Adrenal gland (tissue), 5 donors: Measurements from ENCODE around the gene PPP1R12C.

Experiments
- CTCF ChIP-seq, 6 experiments: fragments of 450-650 bp in 4 of 6; fragments of 200-600 bp in 2 of 6; sonication (generic) in 1 of 6; IDR thresholded peaks; 1 replicate in 5 of 6; 2 replicates in 1 of 6; pipeline versions ENCODE4 v1.5.1 to v1.8.0; 2016 to 2021; ENCODE audit warnings: antibody characterized with exemption in 6 of 6, mild to moderate bottlenecking in 2 of 6, moderate library complexity in 1 of 6
- POLR2A ChIP-seq, 2 donors: fragments of 450-650 bp; IDR thresholded peaks; one replicate each; pipeline ENCODE4 v1.6.1; 2017; ENCODE audit warnings: antibody characterized with exemption in 2 of 2, mild to moderate bottlenecking in 2 of 2, moderate library complexity in 1 of 2
- donor health status: DM: no; HTN: no; CAD: no.

DNA sequence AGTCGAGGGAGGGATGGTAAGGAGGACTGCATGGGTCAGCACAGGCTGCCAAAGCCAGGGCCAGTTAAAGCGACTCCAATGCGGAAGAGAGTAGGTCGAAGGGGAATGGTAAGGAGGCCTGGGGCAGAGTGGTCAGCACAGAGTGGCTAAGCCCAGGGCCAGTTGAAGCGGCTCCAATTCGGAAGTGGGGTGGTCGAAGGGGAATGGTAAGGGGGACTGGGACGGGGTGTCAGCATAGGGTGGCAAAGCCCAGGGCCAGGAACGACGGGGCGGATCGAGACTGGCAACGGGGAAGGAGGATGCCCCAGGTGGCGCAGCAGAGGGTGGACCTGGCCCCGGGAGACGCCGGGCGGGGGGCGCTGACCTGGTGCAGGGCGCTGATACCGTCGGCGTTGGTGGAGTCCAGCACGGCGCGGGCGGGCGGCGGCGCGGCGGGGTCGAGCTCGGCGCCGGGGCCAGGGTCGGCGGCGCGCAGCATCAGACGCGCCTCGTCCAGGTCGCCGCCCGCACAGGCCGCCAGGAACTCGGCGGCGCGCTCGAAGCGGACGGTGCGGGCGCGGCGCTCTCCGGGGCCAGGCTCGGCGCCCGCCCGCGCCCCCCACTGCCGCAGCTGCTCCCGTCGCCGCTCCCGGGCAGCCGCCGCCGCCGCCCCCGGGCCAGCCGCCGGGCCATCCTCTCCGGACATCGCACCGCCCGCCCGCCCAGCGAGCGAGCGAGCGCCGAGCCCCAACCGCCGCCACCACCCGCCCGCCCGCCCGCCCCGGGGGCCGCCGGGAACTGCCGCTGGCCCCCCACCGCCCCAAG lies at the start of gene PPP1R12C:
- TF ChIP-seq CTCF (IDR thresholded peaks at IDR 0.05) (no peak), POLR2A (IDR thresholded peaks at IDR 0.05) (peak in 1 of 2 donors; percentile 45)
